ENCODE results near the gene AK3. TPM values are rescaled to one million over a fixed set of nuclear protein-coding genes. Genes with fewer than 3 reads are reported as not detected.
A peak's percentile ranks its signal among the peaks of the same experiment; 100 is the strongest.
"Not testable (repeated sequence)": the region's sequence is repeated elsewhere in the genome, so short reads cannot be mapped to it uniquely, and the experiment has no call there.

The AK3 gene
- 16.9 and 23.7 TPM in 2 replicates for total RNA-seq (2014; rRNA removed; shearing (Covaris generic); ENCODE audit: low replicate concordance)

DNA sequence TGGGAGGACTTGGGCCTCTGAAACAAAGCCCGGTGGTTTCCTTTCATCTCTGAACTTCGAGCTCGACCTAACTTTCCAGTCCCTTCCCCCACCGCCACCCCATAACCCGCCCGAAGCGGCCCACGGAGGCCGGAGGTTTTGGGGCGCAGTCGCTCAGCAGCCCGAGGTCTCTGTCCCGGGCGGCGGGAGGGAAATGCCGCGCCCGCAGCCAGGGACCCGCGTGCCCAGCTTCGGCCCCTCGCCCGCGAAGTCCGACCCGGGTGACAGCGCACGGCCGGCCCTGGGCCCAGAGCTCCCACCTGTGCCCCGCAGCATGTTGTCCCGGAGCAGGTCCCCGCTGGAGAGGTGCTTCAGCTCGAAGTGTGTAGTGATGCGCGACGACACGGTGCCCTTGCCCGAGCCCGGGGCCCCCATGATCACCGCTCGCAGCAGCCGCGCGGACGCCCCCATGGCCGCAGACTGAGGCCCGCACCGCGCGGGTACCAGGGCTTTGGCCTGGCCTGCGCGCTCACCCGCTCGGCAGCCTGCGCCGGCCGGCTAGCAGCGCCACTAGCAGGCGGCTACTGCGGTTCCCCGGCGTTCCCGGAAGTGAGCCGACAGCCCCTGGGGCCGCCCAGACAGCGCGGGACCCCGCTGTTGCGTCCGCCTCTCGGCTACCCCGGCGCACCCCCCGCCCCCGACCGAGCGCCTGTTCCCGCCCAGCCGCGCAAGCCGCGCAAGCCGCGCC lies at the start of gene AK3:
AK3 (minus strand) TSS at position 565 of the 727 bp plus-strand sequence; CDS start at position 450, 115 bp downstream.
- peak; percentile 71 for DNase-seq (ENCODE audit: low read depth)
- in situ Hi-C loops (cut with HindIII; ENCODE audit: low pct_unique_long_range_greater_than_20kb, low sequenced_read_pairs), result no loop called here

DNA sequence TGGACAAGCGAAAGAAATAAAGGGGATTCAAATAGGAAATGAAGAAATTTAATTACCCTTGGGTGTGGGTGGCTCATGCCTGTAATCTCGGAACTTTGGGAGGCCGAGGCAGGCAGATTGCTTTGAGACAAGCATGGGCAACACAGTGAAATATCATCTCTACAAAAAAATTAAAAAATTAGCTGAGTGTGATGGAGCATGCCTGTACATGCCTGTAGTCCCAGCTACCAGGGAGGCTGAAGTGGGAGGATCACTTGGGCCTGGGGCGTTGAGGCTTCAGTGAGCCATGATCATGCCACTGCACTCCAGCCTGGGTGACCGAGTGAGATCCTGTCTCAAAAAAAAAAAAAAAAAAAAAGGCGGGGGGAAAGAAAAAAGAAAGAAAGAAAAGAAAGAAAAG lies 47.7 kb upstream of the AK3 start:
- in situ Hi-C loops (cut with HindIII; ENCODE audit: low pct_unique_long_range_greater_than_20kb, low sequenced_read_pairs), result no loop called here
- DNase-seq (ENCODE audit: low read depth), result no peak

DNA sequence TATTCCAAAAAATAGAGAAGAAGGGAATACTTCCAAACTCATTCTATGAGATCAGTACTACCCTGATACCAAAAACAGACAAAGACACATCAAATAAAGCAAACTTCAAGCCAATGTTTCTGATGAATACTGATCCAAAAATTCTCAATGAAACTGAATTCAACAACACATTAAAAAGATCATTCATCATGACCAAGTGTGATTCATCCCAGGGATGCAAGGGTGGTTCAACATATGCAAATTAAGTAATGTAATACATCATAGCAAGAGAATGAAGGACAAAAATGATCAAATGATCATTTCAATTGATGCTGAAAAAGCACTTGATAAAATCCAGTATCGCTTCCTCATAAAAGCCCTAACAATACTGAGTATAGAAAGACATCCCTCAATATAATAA lies 46.9 kb upstream of the AK3 start:
- in situ Hi-C loops (cut with HindIII; ENCODE audit: low pct_unique_long_range_greater_than_20kb, low sequenced_read_pairs), result no loop called here
- no peak for DNase-seq (ENCODE audit: low read depth)

DNA sequence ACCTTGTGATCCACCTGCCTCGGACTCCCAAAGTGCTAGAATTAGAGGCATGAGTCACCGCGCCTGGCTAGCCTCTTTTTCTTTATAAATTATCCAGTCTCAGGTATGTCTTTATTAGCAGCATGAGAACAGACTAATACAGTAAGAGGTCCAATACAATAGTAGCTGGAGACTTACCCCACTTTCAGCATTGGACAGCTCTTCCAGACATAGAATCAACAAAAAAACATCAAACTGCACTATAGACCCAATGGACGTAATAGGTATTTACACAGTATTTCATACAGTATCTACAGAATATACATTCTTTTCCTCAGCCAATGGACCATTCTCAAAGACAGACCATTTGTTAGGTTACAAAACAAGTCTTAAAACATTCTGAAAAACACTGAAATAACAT lies 45.6 kb upstream of the AK3 start:
- no peak for DNase-seq (ENCODE audit: low read depth)
- in situ Hi-C loops (cut with HindIII; ENCODE audit: low pct_unique_long_range_greater_than_20kb, low sequenced_read_pairs), result no loop called here

DNA sequence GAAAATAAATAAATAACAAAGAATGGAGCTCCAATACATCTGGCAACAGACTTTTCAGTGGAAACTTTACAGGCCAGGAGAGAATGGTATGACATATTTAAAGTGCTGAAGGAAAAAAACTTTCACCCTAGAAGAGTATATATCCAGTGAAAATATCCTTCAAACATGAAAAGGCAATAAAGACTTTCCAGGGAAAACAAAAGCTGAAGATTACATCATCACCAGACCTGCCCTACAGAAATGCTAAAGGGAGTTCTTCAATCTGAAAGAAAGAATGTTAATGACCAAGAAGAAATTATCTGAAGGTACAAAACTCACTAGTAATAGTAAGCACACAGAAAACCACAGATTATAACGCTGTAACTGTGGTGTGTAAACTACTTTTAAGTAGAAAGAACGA lies 43.4 kb upstream of the AK3 start:
- DNase-seq (ENCODE audit: low read depth), result no peak
- in situ Hi-C loops (cut with HindIII; ENCODE audit: low pct_unique_long_range_greater_than_20kb, low sequenced_read_pairs), result no loop called here

DNA sequence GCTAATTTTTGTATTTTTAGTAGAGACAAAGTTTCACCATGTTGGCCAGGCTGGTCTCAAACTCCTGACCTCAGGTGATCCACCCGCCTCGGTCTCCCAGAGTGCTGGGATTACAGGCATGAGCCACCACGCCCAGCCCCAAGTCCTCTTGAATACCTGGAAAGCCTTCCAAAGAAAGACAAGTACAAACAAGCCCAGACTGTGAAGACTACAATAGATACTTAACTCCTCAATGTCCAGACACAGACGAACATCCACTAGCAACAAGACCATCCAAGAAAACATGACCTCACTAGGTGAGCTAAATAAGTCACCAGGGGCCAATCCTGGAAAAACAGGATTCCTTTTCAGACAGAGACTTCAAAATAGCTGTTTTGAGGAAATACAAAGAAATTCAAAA lies 42.2 kb upstream of the AK3 start:
- DNase-seq (ENCODE audit: low read depth); in situ Hi-C loops (cut with HindIII; ENCODE audit: low pct_unique_long_range_greater_than_20kb, low sequenced_read_pairs): not testable (repeated sequence)

DNA sequence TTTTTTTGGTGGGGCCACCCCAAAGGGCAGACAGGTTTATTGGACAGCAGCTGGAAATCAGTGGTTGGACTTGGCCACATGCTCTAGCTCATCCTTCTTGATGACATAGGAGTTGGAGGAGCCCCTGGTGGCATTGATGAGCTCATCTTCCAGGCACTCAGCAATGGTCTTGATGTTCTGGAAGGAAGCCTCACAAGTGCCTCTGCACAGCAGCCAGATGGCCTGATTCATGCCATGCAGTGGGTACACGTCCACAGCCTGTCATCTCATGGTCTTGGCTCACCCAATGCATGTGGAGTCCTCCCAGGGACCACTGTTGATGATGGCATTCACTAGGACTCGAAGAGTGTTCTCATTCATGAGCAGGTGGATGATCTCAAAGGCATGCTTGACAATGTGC lies 40.4 kb upstream of the AK3 start:
- no peak for DNase-seq (ENCODE audit: low read depth)
- in situ Hi-C loops (cut with HindIII; ENCODE audit: low pct_unique_long_range_greater_than_20kb, low sequenced_read_pairs), result no loop called here

DNA sequence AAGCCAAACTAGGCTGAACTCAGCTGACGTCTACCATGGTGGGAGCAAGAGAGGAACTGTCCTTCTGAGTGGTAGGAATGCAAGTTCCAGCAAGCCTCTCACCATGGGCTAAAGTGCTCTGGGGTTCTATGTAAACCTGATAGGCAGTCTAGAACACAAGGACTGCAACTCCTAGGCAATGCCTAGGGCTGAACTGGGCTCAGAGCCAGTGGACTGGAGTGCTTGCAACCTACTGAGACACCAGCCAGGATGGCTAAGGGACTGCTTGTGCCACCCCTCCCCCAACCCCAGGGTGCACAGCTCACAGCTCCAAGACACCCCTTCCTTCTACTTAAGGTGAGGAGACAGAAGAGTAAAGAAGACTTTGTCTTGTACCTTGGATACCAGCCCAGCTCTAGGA lies 39.6 kb upstream of the AK3 start:
- no peak for DNase-seq (ENCODE audit: low read depth)
- in situ Hi-C loops (cut with HindIII; ENCODE audit: low pct_unique_long_range_greater_than_20kb, low sequenced_read_pairs), result no loop called here

DNA sequence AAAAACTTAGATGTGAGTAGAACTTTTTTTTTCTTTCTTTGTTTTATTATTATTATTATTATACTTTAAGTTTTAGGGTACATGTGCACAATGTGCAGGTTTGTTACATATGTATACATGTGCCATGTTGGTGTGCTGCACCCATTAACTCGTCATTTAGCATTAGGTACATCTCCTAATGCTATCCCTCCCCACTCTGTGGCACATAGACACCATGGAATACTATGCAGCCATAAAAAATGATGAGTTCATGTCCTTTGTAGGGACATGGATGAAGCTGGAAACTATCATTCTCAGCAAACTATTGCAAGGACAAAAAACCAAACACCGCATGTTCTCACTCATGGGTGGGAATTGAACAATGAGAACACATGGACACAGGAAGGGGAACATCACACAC lies 34.0 kb upstream of the AK3 start:
- DNase-seq (ENCODE audit: low read depth); in situ Hi-C loops (cut with HindIII; ENCODE audit: low pct_unique_long_range_greater_than_20kb, low sequenced_read_pairs): not testable (repeated sequence)

DNA sequence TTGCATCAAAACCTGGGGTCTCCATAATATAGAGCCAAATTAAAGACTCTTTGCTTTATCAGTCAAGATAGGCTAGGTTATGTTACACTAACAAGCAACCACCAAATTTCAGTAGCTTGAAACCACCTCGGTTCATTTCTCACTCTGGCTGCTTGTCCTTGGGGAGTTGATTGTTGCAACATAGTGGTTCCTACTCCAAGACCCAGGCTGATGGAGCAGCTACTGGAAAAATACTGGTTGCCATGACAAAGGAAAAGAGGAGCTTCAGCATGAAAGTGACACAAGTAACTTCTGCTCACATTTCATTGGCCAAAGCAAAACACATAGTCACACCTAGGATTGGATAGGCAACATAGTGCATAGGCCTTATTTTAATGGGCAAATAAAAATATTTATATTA lies 33.2 kb upstream of the AK3 start:
- in situ Hi-C loops (cut with HindIII; ENCODE audit: low pct_unique_long_range_greater_than_20kb, low sequenced_read_pairs), result no loop called here
- DNase-seq (ENCODE audit: low read depth), result no peak

DNA sequence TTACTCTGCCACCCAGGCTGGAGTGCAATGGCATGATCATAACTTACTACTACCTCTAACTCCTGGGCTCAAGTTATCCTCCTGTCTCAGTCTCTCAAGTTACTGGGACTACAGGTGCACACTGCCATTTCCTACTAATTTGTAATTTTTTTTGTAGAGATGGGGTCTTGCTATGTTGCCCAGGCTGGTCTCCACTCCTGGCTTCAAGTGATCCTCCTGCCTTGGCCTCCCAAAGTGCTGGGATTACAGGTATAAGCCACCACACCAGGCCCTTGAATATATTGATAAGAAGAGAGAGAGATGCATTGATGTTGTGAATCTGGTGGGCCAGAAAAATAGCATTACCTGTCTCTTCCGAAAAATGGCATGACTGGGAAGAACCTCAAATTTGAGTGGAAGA lies 30.8 kb upstream of the AK3 start:
- DNase-seq (ENCODE audit: low read depth), result no peak
- in situ Hi-C loops (cut with HindIII; ENCODE audit: low pct_unique_long_range_greater_than_20kb, low sequenced_read_pairs), result no loop called here

DNA sequence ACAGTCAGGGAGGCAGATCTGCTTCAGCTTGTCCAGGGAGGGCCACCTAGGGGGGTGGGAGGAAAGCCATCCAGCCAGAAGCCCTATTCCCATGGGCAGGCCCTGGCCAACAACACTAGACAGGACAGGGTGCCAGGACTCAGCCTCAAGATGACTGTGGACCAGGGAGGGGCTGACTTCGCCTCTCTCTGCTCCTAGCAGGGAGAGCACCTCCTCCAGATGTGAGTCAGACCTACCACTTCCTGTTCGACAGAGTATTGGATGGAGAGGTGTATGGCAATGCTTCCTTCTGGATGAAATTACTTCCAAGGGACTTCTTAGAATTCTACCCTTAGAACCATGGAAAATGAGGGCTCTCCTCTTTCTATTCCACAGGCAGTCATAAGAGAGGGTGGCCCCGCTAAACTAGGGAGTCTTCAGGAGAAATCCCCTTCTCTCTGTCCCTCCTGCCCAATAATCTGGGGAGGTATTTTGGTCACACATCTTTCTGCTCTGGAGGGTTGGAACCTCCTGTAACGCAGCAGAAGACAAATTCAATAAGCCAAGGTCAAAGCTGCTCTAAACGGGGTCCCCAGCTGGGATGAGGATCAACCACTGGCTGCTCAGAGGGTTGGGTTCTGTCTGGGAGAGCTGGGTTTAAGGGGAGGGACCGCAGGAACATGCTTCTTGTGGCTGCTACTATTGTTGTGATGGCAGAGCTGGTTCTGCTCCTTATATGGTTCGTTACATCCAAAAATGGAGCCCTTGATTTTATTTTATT lies 28.5 kb upstream of the AK3 start:
- in situ Hi-C loops (cut with HindIII; ENCODE audit: low pct_unique_long_range_greater_than_20kb, low sequenced_read_pairs), result no loop called here

DNA sequence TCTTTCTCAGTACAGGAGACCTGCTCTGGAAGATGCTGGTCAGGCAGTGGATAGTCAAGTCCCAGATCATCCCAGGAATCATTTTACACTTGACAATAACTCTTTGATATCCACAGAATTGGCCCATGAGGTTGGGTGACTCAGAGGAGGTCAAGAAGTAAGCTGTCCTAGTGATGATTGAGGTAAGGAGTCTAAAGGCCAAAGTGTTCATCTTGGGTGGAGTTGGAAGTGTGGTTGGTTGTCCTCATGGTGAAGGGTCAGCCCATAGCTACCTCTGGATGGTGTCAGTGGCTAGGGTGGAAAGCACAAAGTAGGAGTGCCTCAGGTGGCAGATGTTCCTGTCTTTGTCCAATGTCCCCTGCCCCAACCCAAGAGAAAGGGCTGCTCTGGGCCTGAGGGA lies 27.7 kb upstream of the AK3 start:
- no peak for DNase-seq (ENCODE audit: low read depth)
- in situ Hi-C loops (cut with HindIII; ENCODE audit: low pct_unique_long_range_greater_than_20kb, low sequenced_read_pairs), result no loop called here

More for the DNA sequence above, 28.5 kb upstream of the AK3 start:
- no peak for DNase-seq (ENCODE audit: low read depth)

DNA sequence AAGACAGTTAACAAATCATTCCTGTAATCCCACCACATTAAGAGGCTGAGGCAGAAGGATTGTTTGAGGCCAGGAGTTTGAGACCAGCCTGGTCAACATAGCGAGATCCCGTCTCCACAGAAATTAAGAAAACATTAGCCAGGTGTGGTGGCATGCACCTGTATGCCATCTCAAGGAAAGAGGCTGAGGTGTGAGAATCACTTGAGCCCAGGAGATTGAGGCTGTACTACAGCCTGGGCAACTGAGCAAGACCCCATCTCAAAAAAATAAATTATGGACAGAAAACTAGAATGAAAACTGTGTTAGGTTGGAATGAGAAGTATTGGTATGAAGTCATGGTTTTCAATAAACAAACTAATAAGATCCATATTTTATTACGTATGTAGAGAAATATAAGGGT lies 23.0 kb upstream of the AK3 start:
- no peak for DNase-seq (ENCODE audit: low read depth)
- in situ Hi-C loops (cut with HindIII; ENCODE audit: low pct_unique_long_range_greater_than_20kb, low sequenced_read_pairs), result no loop called here

DNA sequence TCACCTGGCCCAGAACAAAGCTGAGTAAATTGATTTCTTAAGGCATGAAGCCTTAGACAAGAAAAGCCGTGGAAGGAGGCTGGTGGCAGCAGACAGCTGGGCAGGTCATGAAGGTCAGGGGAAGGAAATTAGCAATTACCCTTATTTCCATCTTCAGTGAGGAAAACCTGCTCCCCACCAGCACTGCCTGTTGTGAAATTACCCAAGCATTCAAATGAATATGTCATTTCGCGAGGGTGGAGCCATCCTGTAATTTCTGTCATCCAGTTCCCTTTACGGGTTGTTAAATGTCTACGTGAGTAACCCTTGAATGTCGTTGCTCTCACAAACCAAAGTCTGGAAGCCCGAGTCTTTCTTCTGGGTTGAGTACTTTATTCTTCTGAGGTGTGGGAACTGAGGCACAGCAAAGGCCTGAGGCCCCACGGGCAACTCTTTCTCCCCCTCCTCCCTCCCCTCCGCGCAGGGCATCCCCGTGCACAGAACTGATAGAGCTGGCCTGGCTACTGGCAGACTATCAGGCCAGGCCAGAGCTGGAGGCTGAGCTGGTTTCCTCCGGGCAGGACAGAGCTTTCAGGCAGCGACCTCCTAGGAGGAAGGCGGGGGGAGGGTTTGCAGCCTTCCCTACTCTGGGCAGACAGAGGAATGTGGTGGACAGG lies 22.0 kb upstream of the AK3 start:
- no peak for DNase-seq (ENCODE audit: low read depth)
- in situ Hi-C loops (cut with HindIII; ENCODE audit: low pct_unique_long_range_greater_than_20kb, low sequenced_read_pairs), result no loop called here

DNA sequence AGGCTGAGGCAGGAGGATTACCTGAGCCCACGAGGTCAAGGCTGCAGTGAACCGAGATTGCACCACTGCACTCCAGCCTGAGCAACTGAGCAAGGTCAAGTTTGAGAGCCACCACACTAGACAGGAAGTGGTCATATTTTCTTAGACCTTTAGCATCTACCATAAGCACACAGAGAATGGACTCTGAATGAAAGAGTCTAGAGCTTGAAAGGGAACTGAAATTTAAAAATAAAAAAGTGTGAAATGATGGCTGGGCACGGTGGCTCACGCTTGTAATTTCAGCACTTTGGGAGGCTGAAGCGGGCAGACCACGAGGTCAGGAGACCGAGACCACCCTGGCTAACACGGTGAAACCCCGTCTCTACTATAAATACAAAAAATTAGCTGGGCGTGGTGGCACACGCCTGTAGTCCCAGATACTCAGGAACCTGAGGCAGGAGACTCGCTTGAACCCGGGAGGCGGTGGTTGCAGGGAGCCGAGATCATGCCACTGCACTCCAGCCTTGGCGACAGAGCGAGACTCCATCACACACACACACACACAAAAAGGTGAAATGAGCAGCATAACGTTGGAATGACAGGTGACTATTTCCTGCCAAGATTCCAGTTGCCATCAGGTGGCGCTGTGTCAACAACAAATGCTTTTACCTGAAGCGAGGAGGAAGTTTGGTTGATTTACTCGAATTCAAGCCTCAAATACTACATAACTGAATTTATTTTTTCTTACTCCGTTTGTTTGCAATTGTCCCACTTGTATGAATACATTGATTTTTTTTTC lies 21.3 kb upstream of the AK3 start:
- peak; percentile 48 for DNase-seq (ENCODE audit: low read depth)
- in situ Hi-C loops (cut with HindIII; ENCODE audit: low pct_unique_long_range_greater_than_20kb, low sequenced_read_pairs), result no loop called here

DNA sequence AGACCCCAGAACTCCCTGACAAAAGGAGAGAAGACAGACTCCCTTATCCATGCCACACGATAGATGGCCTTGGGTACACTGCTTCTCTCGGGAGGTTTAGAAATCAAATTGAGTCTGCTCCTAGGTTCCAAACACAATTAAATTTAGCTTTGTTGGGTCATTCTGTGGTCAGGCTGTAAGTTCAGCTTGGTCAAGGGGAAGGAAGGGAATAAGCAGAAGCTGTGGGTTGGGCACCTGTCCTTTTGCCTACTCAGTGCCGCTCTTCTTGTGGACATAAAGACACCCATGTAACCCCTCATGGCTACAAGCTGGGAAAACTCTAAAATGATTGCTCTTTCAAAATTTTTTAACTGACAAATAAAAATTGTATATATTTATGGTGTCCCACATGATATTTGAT lies 19.1 kb upstream of the AK3 start:
- DNase-seq (ENCODE audit: low read depth), result no peak
- in situ Hi-C loops (cut with HindIII; ENCODE audit: low pct_unique_long_range_greater_than_20kb, low sequenced_read_pairs), result no loop called here

DNA sequence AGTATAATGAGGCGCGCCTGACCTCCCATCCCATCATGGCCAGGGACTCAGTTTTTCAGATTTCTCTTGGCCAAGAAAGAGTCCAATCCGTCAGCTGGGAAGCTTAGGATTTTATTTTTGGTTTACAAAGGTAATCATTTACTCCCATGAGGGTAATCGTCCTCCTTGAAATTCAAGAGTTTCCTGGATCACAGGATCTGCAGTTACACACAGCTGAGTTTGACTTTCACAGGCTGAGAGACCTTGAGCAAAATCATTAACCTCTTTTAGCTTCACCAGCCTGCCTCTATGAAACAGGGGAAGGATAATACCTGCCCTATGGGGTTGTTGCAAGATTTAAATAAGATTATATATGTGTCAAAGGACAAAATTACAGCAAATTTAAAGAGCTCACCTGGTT lies 15.4 kb upstream of the AK3 start:
- no peak for DNase-seq (ENCODE audit: low read depth)
- in situ Hi-C loops (cut with HindIII; ENCODE audit: low pct_unique_long_range_greater_than_20kb, low sequenced_read_pairs), result no loop called here
